HL-60 (cell line): ENCODE measurements around the gene CCDC186.

Source experiments
- DNase-seq, 2 experiments: peaks; one replicate each; pipeline ENCODE4 v3.0.0-alpha.2; 2010 to 2020; ENCODE audit warnings: low read depth in 1 of 2, low spot score in 1 of 2
- H3K27ac ChIP-seq: fragments of 250-450 bp; sonication (Bioruptor Pico); replicated peaks from 2 replicates; pipeline ENCODE4 v1.5.1; 2020; ENCODE audit warnings: mild to moderate bottlenecking, moderate library complexity
- H3K27me3 ChIP-seq: fragments of 250-450 bp; sonication (Bioruptor Pico); 2 replicates; pipeline ENCODE4 v1.5.1; 2021; ENCODE audit warnings: mild to moderate bottlenecking, moderate library complexity; ENCODE audit not compliant: insufficient read depth, poor library complexity, severe bottlenecking
- H3K4me3 ChIP-seq: replicated peaks from 2 replicates; pipeline ENCODE4 v1.5.1; 2011; ENCODE audit warnings: mild to moderate bottlenecking, control low read depth, low read length; ENCODE audit not compliant: insufficient read depth
- GABPA ChIP-seq: IDR thresholded peaks from 2 replicates; pipeline ENCODE4 v1.6.1; 2012; ENCODE audit warnings: low read depth
- POLR2AphosphoS5 ChIP-seq: IDR thresholded peaks from 2 replicates; pipeline ENCODE4 v1.6.1; 2012; ENCODE audit warnings: low read depth
- SPI1 ChIP-seq: IDR thresholded peaks from 2 replicates; pipeline ENCODE4 v1.6.1; 2012; ENCODE audit warnings: low read depth, mild to moderate bottlenecking, borderline replicate concordance
- TF ChIP-seq, protein P1 (sequence below): IDR thresholded peaks from 2 replicates; pipeline ENCODE4 v1.6.1; 2012; ENCODE audit warnings: low read depth; ENCODE audit not compliant: insufficient replicate concordance
- TF ChIP-seq, protein P2 (sequence below): IDR thresholded peaks from one replicate; pipeline ENCODE4 v1.5.1; 2011; ENCODE audit warnings: low read length, control low read depth, inconsistent platforms; ENCODE audit not compliant: insufficient read depth

Gene CCDC186

DNA sequence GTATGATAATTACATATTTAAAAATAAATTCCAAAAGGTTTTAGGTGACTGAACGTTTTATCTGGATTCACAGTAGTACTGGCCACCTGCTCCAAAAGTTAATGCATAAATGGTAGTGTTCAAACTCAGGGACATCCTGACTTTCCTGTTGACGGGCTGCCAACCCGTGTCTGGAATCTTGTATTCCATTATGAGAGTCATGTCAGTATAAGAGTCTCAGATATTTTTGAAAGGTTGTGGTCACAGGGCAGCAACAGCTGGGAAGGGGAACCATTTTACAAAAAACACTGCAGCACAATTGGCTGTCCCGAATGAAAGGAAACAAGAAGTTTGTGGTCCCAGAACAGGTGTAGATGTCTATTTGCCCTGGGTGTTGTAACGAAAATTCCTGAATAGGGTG, 8.0 kb upstream of the CCDC186 start:
- TF ChIP-seq, protein P1, sequence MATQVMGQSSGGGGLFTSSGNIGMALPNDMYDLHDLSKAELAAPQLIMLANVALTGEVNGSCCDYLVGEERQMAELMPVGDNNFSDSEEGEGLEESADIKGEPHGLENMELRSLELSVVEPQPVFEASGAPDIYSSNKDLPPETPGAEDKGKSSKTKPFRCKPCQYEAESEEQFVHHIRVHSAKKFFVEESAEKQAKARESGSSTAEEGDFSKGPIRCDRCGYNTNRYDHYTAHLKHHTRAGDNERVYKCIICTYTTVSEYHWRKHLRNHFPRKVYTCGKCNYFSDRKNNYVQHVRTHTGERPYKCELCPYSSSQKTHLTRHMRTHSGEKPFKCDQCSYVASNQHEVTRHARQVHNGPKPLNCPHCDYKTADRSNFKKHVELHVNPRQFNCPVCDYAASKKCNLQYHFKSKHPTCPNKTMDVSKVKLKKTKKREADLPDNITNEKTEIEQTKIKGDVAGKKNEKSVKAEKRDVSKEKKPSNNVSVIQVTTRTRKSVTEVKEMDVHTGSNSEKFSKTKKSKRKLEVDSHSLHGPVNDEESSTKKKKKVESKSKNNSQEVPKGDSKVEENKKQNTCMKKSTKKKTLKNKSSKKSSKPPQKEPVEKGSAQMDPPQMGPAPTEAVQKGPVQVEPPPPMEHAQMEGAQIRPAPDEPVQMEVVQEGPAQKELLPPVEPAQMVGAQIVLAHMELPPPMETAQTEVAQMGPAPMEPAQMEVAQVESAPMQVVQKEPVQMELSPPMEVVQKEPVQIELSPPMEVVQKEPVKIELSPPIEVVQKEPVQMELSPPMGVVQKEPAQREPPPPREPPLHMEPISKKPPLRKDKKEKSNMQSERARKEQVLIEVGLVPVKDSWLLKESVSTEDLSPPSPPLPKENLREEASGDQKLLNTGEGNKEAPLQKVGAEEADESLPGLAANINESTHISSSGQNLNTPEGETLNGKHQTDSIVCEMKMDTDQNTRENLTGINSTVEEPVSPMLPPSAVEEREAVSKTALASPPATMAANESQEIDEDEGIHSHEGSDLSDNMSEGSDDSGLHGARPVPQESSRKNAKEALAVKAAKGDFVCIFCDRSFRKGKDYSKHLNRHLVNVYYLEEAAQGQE, result no peak
- TF ChIP-seq, protein P2, sequence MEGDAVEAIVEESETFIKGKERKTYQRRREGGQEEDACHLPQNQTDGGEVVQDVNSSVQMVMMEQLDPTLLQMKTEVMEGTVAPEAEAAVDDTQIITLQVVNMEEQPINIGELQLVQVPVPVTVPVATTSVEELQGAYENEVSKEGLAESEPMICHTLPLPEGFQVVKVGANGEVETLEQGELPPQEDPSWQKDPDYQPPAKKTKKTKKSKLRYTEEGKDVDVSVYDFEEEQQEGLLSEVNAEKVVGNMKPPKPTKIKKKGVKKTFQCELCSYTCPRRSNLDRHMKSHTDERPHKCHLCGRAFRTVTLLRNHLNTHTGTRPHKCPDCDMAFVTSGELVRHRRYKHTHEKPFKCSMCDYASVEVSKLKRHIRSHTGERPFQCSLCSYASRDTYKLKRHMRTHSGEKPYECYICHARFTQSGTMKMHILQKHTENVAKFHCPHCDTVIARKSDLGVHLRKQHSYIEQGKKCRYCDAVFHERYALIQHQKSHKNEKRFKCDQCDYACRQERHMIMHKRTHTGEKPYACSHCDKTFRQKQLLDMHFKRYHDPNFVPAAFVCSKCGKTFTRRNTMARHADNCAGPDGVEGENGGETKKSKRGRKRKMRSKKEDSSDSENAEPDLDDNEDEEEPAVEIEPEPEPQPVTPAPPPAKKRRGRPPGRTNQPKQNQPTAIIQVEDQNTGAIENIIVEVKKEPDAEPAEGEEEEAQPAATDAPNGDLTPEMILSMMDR, result no peak
- TF ChIP-seq POLR2AphosphoS5 (no peak), GABPA (no peak), SPI1 (no peak)
- Histone ChIP-seq H3K27ac (no peak overlapping the region), H3K4me3 (no peak overlapping the region), H3K27me3 (peaks cover 1% of the 10 kb centered on the region)
- DNase-seq, result no peak

GRCh38 chr10:114180937-114181336, 6.9 kb upstream of the CCDC186 start:
- DNase-seq, result no peak
- Histone ChIP-seq H3K4me3 (no peak overlapping the region), H3K27ac (no peak overlapping the region), H3K27me3 (no peaks in the 10 kb centered on the region)
- TF ChIP-seq, protein P1, result no peak
- TF ChIP-seq SPI1, result no peak
- TF ChIP-seq, protein P2, result no peak
- no peak for TF ChIP-seq GABPA
- no peak for TF ChIP-seq POLR2AphosphoS5

DNA sequence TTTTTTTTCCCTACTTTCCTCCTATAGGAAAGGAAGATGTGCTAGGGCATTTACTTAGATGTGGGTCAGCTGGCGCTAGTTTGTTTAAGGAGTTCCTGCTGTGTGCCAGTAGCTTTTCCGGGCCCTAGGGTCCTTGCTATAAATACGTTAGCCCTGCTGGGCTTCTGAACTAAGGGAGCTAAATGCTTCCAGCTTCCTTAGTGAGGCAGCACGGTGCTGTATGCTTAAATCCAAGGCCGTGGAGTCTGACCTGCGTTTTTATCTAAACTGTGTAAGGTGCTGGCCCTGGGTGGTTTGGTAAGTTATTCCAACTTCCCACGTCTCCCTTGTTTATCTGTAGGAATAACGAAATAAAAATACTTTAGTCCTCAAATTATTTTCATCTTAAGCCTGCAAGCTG, 5.7 kb upstream of the CCDC186 start:
- TF ChIP-seq GABPA (no peak), SPI1 (no peak), POLR2AphosphoS5 (no peak)
- TF ChIP-seq, protein P1, result no peak
- TF ChIP-seq, protein P2, result no peak
- Histone ChIP-seq H3K4me3 (no peak overlapping the region), H3K27ac (no peak overlapping the region), H3K27me3 (no peaks in the 10 kb centered on the region)
- DNase-seq, result no peak
